ENCODE data around the gene OGG1. TPM values are rescaled to one million over a fixed set of nuclear protein-coding genes. Genes with fewer than 3 reads are reported as not detected.

Gene OGG1
- total and polyA plus RNA-seq, 9 of the 15 experiments (the other 6 are each of a cell fraction or from before 2014, with no cell fraction given), result 6.6 to 33.0 (median 24.4) TPM

DNA sequence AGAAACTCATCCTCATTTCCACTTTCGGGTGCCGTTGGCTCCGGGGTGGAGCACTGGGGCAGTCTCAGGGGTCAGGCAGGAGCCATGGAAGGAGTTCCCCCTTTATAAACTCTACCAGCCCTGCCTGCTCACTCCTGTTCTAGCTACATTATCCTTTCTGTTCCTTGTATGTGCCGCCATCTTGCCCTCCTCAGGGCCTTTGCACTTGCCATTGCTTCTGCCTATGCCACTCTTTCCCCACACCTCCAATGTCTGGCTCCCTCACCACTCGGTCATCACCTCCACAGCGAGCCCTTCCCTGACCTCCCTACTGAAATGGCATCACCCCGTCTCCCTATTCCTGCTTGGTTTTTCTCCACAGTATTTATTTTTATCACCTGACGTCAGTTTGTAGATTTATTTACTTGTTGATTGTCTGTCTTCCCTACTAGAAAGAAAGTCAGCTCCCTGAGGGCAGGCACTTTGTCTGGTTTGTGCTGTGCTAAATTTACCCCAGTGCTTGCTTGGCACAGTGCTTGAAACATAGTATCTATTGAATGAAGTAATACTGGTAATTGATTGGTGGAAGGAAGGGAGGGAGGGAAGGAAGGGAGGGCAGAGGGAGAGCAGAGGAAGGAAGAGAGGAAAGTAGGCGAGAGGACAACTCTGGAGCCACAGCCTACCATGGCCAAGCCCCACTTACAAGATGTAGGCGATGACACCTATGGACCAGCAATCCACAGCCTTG is 11.2 kb downstream of the OGG1 start (continued):
- TF ChIP-seq, protein P1, sequence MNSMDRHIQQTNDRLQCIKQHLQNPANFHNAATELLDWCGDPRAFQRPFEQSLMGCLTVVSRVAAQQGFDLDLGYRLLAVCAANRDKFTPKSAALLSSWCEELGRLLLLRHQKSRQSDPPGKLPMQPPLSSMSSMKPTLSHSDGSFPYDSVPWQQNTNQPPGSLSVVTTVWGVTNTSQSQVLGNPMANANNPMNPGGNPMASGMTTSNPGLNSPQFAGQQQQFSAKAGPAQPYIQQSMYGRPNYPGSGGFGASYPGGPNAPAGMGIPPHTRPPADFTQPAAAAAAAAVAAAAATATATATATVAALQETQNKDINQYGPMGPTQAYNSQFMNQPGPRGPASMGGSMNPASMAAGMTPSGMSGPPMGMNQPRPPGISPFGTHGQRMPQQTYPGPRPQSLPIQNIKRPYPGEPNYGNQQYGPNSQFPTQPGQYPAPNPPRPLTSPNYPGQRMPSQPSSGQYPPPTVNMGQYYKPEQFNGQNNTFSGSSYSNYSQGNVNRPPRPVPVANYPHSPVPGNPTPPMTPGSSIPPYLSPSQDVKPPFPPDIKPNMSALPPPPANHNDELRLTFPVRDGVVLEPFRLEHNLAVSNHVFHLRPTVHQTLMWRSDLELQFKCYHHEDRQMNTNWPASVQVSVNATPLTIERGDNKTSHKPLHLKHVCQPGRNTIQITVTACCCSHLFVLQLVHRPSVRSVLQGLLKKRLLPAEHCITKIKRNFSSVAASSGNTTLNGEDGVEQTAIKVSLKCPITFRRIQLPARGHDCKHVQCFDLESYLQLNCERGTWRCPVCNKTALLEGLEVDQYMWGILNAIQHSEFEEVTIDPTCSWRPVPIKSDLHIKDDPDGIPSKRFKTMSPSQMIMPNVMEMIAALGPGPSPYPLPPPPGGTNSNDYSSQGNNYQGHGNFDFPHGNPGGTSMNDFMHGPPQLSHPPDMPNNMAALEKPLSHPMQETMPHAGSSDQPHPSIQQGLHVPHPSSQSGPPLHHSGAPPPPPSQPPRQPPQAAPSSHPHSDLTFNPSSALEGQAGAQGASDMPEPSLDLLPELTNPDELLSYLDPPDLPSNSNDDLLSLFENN (IDR thresholded peaks at IDR 0.05; ENCODE audit: low read depth in 2 of 2, low read length in 2 of 2), result no peak
- no peak for TF ChIP-seq BRD9 (IDR thresholded peaks at IDR 0.05; ENCODE audit: low read depth, partially characterized antibody)
- TF ChIP-seq CBFA2T2 (conservative IDR thresholded peaks at IDR 0.05), result no peak
- no peak for TF ChIP-seq ZNF75A (CRISPR knock-in tag; IDR thresholded peaks at IDR 0.05)
- TF ChIP-seq, protein P2, sequence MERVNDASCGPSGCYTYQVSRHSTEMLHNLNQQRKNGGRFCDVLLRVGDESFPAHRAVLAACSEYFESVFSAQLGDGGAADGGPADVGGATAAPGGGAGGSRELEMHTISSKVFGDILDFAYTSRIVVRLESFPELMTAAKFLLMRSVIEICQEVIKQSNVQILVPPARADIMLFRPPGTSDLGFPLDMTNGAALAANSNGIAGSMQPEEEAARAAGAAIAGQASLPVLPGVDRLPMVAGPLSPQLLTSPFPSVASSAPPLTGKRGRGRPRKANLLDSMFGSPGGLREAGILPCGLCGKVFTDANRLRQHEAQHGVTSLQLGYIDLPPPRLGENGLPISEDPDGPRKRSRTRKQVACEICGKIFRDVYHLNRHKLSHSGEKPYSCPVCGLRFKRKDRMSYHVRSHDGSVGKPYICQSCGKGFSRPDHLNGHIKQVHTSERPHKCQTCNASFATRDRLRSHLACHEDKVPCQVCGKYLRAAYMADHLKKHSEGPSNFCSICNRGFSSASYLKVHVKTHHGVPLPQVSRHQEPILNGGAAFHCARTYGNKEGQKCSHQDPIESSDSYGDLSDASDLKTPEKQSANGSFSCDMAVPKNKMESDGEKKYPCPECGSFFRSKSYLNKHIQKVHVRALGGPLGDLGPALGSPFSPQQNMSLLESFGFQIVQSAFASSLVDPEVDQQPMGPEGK (CRISPR knock-in tag; IDR thresholded peaks at IDR 0.05; ENCODE audit: borderline replicate concordance), result no peak
- TF ChIP-seq, protein P3, sequence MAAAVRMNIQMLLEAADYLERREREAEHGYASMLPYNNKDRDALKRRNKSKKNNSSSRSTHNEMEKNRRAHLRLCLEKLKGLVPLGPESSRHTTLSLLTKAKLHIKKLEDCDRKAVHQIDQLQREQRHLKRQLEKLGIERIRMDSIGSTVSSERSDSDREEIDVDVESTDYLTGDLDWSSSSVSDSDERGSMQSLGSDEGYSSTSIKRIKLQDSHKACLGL (CRISPR knock-in tag; IDR thresholded peaks at IDR 0.05; ENCODE audit: borderline replicate concordance, poor library complexity, severe bottlenecking), result no peak
- no peak for TF ChIP-seq POLR2B (IDR thresholded peaks at IDR 0.05; ENCODE audit: low read depth, partially characterized antibody)
- no peak for TF ChIP-seq HNRNPL (IDR thresholded peaks at IDR 0.05; ENCODE audit: low read depth, low read length)
- no peak for TF ChIP-seq BACH1 (tag; IDR thresholded peaks at IDR 0.05)
- TF ChIP-seq ZNF316 (IDR thresholded peaks at IDR 0.05), result peak; percentile 80
- TF ChIP-seq TRIM28 (IDR thresholded peaks at IDR 0.05), result peak; percentile 37; the same call in 1 of the 2 replicates
